C4-2B (cell line): ENCODE data around the gene ERCC2.

Experiments used
- ZFX ChIP-seq: fragments of 450-650 bp; IDR thresholded peaks from 2 replicates; pipeline ENCODE4 v1.6.1; 2017
- TF ChIP-seq, protein P1 (sequence below): fragments of 450-650 bp; conservative IDR thresholded peaks from 2 replicates; pipeline ENCODE4 v1.5.1; 2017; ENCODE audit warnings: mild to moderate bottlenecking

DNA sequence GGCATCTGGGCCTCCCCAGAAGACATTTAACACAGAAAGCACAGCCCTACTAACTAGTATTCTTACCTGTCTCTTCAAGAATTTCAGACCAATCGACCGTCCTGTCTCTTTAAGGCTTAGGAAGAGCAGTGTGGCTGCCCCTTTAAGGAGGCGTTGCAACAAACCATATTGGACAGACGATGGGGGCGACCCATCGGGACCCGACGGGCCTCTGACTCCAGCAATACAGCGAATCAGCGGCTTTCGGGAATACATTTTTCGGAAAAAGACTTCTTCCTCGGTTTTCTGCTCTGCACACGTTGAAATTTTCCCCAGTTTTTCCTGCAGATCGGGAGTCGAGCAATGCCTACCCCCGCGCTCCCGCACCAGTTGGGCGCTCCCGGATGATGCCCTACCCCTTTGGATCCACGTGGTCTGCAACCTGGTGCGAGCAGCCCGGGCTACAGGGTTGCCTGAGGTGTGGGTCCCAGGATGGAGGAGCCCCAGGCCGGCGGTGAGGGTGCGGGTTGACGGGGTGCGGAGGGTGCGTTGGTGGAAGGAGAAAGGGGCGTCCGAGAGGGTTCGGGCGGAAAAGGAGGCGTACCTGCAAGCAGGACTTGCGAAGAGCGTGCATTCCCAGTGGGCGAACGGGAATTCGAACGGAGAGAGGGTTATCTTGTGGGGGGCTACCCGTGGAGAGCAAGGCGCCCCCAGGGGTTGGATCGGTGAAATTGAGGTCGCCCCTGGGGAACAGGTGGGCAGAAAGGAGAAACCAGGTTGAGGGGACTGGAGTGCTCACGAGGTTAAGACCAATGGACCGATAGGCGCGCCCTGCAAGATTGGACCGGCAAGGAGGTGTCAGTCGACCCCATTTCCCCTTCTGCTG lies 36.1 kb upstream of the ERCC2 start, which contains the start of gene POLR1G:
- TF ChIP-seq, protein P1, sequence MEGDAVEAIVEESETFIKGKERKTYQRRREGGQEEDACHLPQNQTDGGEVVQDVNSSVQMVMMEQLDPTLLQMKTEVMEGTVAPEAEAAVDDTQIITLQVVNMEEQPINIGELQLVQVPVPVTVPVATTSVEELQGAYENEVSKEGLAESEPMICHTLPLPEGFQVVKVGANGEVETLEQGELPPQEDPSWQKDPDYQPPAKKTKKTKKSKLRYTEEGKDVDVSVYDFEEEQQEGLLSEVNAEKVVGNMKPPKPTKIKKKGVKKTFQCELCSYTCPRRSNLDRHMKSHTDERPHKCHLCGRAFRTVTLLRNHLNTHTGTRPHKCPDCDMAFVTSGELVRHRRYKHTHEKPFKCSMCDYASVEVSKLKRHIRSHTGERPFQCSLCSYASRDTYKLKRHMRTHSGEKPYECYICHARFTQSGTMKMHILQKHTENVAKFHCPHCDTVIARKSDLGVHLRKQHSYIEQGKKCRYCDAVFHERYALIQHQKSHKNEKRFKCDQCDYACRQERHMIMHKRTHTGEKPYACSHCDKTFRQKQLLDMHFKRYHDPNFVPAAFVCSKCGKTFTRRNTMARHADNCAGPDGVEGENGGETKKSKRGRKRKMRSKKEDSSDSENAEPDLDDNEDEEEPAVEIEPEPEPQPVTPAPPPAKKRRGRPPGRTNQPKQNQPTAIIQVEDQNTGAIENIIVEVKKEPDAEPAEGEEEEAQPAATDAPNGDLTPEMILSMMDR: no peak
- TF ChIP-seq ZFX: no peak
